Memory B cell (primary cell): Measurements from ENCODE around the gene KIF26B.

Source experiments
- ATAC-seq: fragments of 150-1000 bp; cut with Tn5 transposase; 2 replicates; pipeline ENCODE4 v1.10.0; 2021; ENCODE audit warnings: low read depth, mild to moderate bottlenecking, moderate library complexity
- DNase-seq, 2 donors: peaks; one replicate each; pipeline ENCODE4 v3.0.0; 2022; ENCODE audit warnings: low spot score in 2 of 2
- H3K27ac Mint-ChIP-seq: one replicate; pipeline ENCODE4 v1.8.0; 2022; ENCODE audit warnings: mild to moderate bottlenecking, moderate library complexity, mixed read lengths
- H3K27me3 Mint-ChIP-seq: one replicate; pipeline ENCODE4 v1.8.0; 2022; ENCODE audit warnings: mixed read lengths
- H3K36me3 Mint-ChIP-seq: one replicate; pipeline ENCODE4 v1.8.0; 2022; ENCODE audit warnings: mild to moderate bottlenecking, mixed read lengths
- H3K4me1 Mint-ChIP-seq: one replicate; pipeline ENCODE4 v1.8.0; 2022; ENCODE audit warnings: mixed read lengths
- H3K4me3 Mint-ChIP-seq: one replicate; pipeline ENCODE4 v1.8.0; 2022; ENCODE audit warnings: mild to moderate bottlenecking, moderate library complexity, mixed read lengths
- H3K9me3 Mint-ChIP-seq: one replicate; pipeline ENCODE4 v1.8.0; 2022; ENCODE audit warnings: mixed read lengths

The KIF26B gene

DNA sequence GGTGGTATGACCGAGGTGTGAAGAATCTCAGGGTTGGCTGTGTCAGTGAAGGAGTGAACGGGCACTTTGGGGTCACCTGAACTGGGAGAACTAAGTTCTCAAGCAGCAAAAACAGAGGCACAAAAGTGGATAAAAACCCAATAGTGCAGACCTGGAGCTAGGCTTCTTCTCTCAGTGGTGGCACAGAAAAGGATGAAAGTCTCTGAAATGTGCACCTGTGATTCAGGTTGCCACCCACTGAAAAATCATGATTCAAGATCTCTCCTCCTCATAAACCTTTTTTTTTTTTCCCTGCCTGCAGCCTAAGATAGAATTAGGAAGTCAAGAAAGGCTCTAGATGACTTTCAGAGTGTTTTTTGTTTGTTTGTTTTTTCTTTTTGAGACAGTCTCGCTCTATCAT, 304.8 kb downstream of the KIF26B start:
- no peak overlapping the region for H3K27ac Mint-ChIP-seq
- H3K4me3 Mint-ChIP-seq: no peak overlapping the region
- no peaks in the 10 kb centered on the region for H3K9me3 Mint-ChIP-seq
- ATAC-seq: no peak
- H3K4me1 Mint-ChIP-seq: no peaks in the 10 kb centered on the region
- no peak for DNase-seq
- no peaks in the 10 kb centered on the region for H3K36me3 Mint-ChIP-seq
- H3K27me3 Mint-ChIP-seq: peaks cover 2% of the 10 kb centered on the region

GRCh38 chr1:245461681-245462080, 306.9 kb downstream of the KIF26B start:
- no peak overlapping the region for H3K27ac Mint-ChIP-seq
- no peaks in the 10 kb centered on the region for H3K4me1 Mint-ChIP-seq
- ATAC-seq (no peak), DNase-seq (no peak)
- H3K4me3 Mint-ChIP-seq: no peak overlapping the region
- no peaks in the 10 kb centered on the region for H3K36me3 Mint-ChIP-seq
- H3K9me3 Mint-ChIP-seq: no peaks in the 10 kb centered on the region
- H3K27me3 Mint-ChIP-seq: peaks cover 2% of the 10 kb centered on the region

GRCh38 chr1:245462161-245462560, 307.4 kb downstream of the KIF26B start:
- Mint-ChIP-seq H3K9me3 (no peaks in the 10 kb centered on the region), H3K27me3 (peaks cover 2% of the 10 kb centered on the region)

DNA sequence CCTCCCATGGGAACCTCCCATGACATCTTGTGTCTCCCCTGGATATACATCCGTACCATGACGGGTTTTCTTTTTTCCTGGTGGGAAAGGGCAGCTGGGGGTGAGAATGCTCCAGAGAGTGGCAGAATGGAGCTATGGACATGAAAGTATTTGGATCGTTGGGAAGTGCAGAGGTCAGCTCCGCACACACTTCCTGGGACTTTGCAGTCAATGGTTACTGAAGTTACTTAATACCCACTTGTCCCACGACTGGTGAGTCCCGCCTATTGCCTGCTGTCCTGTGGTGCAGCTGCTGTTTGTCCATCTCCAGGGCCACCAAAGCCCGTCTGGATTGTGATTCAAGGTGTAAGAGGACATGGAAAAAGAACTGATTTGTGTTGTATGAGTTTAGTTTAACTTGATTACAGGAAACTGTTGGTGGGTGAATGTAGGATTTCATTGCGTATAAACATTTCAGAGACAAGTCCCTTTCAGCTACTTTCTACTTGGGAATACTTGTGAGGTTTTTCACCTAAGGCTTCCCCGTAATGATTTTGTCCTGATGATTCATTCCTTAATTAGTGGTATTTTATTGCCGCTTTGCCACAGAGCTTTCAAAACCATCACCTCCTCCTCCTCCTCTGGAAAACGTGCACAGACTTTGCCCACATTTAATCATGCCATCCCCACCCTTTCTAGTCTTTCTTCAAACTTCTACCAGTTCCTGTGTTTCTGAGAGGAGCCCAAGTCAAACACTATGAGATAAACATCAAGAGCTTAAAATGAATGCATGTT, 308.8 kb downstream of the KIF26B start:
- Mint-ChIP-seq H3K9me3 (no peaks in the 10 kb centered on the region), H3K27ac (no peak overlapping the region), H3K27me3 (peaks cover 2% of the 10 kb centered on the region), H3K4me1 (no peaks in the 10 kb centered on the region), H3K36me3 (no peaks in the 10 kb centered on the region), H3K4me3 (no peak overlapping the region)
- ATAC-seq (no peak), DNase-seq (no peak)

More at GRCh38 chr1:245462161-245462560, 307.4 kb downstream of the KIF26B start:
- no peak overlapping the region for H3K4me3 Mint-ChIP-seq
- DNase-seq (no peak), ATAC-seq (no peak)
- H3K4me1 Mint-ChIP-seq: no peaks in the 10 kb centered on the region
- H3K36me3 Mint-ChIP-seq: no peaks in the 10 kb centered on the region
- no peak overlapping the region for H3K27ac Mint-ChIP-seq

DNA sequence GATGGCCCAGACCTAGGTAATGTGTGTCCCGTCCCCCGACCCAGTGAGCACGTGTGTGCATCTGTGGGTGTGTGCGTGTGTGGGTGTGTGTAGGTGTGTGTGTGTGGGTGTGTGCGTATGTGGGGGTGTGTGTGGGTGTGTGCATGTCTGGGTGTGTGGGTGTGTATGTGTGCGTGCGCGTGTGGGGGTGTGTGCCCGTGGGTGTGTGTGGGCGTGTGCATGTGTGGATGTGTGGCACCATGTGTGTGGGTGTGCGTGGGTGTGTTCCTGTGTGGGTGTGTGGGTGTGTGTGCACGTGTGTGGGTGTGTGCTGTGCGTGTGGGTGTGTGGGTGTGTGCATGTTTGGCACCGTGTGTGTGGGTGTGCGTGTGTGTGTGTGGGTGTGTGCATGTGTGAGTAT, 309.5 kb downstream of the KIF26B start:
- Mint-ChIP-seq H3K9me3 (no peaks in the 10 kb centered on the region), H3K4me3 (no peak overlapping the region), H3K27ac (no peak overlapping the region), H3K27me3 (peaks cover 2% of the 10 kb centered on the region), H3K4me1 (no peaks in the 10 kb centered on the region), H3K36me3 (no peaks in the 10 kb centered on the region)
- DNase-seq (no peak), ATAC-seq (no peak)

- no peak for DNase-seq
- Mint-ChIP-seq H3K36me3 (no peaks in the 10 kb centered on the region), H3K27ac (no peak overlapping the region), H3K4me3 (no peak overlapping the region), H3K4me1 (no peaks in the 10 kb centered on the region), H3K9me3 (no peaks in the 10 kb centered on the region), H3K27me3 (peaks cover 5% of the 10 kb centered on the region)
- no peak for ATAC-seq
Observed at GRCh38 chr1:245465666-245466065, 310.9 kb downstream of the KIF26B start.

- no peaks in the 10 kb centered on the region for H3K4me1 Mint-ChIP-seq
- H3K9me3 Mint-ChIP-seq: no peaks in the 10 kb centered on the region
- ATAC-seq (no peak), DNase-seq (no peak)
- no peak overlapping the region for H3K4me3 Mint-ChIP-seq
- H3K27me3 Mint-ChIP-seq: peaks cover 5% of the 10 kb centered on the region
- no peak overlapping the region for H3K27ac Mint-ChIP-seq
- H3K36me3 Mint-ChIP-seq: no peaks in the 10 kb centered on the region
Observed at GRCh38 chr1:245466261-245466660, 311.5 kb downstream of the KIF26B start.

GRCh38 chr1:245467804-245468203, 313.0 kb downstream of the KIF26B start:
- ATAC-seq (no peak), DNase-seq (no peak)
- H3K4me3 Mint-ChIP-seq: no peak overlapping the region
- H3K4me1 Mint-ChIP-seq: no peaks in the 10 kb centered on the region
- H3K36me3 Mint-ChIP-seq: no peaks in the 10 kb centered on the region
- no peak overlapping the region for H3K27ac Mint-ChIP-seq
- H3K9me3 Mint-ChIP-seq: no peaks in the 10 kb centered on the region
- H3K27me3 Mint-ChIP-seq: peaks cover 5% of the 10 kb centered on the region

DNA sequence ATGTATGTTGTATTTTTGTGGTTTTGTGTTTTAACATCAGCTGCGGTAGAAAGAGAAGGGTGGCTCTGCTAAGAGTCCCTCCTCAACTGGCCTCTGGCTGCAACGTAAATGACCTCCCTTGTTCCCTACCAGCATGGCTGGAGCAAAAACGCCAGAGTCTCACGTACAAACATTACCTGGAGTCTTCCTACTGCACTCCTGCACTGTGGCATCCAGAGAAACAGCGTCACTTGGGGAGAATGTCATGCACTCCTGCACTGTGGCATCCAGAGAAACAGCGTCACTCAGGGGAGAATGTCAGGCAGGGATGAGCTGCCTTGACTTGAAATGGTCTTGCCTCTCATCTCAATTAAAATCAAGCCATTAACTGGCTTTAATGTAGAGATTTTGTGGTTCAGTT, 314.2 kb downstream of the KIF26B start:
- DNase-seq (no peak), ATAC-seq (no peak)
- H3K27me3 Mint-ChIP-seq: peaks cover 5% of the 10 kb centered on the region
- H3K4me3 Mint-ChIP-seq: no peak overlapping the region
- no peaks in the 10 kb centered on the region for H3K36me3 Mint-ChIP-seq
- H3K4me1 Mint-ChIP-seq: no peaks in the 10 kb centered on the region
- H3K27ac Mint-ChIP-seq: no peak overlapping the region
- H3K9me3 Mint-ChIP-seq: no peaks in the 10 kb centered on the region

GRCh38 chr1:245469734-245470133, 314.9 kb downstream of the KIF26B start:
- H3K27ac Mint-ChIP-seq: no peak overlapping the region
- peaks cover 7% of the 10 kb centered on the region for H3K27me3 Mint-ChIP-seq
- no peaks in the 10 kb centered on the region for H3K4me1 Mint-ChIP-seq
- peaks cover 1% of the 10 kb centered on the region for H3K9me3 Mint-ChIP-seq
- DNase-seq (no peak), ATAC-seq (no peak)
- H3K4me3 Mint-ChIP-seq: no peak overlapping the region
- H3K36me3 Mint-ChIP-seq: no peaks in the 10 kb centered on the region

GRCh38 chr1:245475126-245475525, 320.3 kb downstream of the KIF26B start:
- H3K4me1 Mint-ChIP-seq: no peaks in the 10 kb centered on the region
- H3K9me3 Mint-ChIP-seq: peaks cover 1% of the 10 kb centered on the region
- ATAC-seq (no peak), DNase-seq (no peak)
- no peaks in the 10 kb centered on the region for H3K36me3 Mint-ChIP-seq
- H3K4me3 Mint-ChIP-seq: no peak overlapping the region
- H3K27me3 Mint-ChIP-seq: peaks cover 6% of the 10 kb centered on the region
- H3K27ac Mint-ChIP-seq: no peak overlapping the region

- no peak for DNase-seq
- H3K9me3 Mint-ChIP-seq: peaks cover 1% of the 10 kb centered on the region
- no peak for ATAC-seq
- H3K36me3 Mint-ChIP-seq: no peaks in the 10 kb centered on the region
- H3K27ac Mint-ChIP-seq: no peak overlapping the region
- no peak overlapping the region for H3K4me3 Mint-ChIP-seq
- no peaks in the 10 kb centered on the region for H3K4me1 Mint-ChIP-seq
- peaks cover 5% of the 10 kb centered on the region for H3K27me3 Mint-ChIP-seq
Observed at GRCh38 chr1:245475961-245476516, 321.3 kb downstream of the KIF26B start.

GRCh38 chr1:245477941-245478340, 323.2 kb downstream of the KIF26B start:
- Mint-ChIP-seq H3K27me3 (peaks cover 5% of the 10 kb centered on the region), H3K9me3 (peaks cover 1% of the 10 kb centered on the region)

DNA sequence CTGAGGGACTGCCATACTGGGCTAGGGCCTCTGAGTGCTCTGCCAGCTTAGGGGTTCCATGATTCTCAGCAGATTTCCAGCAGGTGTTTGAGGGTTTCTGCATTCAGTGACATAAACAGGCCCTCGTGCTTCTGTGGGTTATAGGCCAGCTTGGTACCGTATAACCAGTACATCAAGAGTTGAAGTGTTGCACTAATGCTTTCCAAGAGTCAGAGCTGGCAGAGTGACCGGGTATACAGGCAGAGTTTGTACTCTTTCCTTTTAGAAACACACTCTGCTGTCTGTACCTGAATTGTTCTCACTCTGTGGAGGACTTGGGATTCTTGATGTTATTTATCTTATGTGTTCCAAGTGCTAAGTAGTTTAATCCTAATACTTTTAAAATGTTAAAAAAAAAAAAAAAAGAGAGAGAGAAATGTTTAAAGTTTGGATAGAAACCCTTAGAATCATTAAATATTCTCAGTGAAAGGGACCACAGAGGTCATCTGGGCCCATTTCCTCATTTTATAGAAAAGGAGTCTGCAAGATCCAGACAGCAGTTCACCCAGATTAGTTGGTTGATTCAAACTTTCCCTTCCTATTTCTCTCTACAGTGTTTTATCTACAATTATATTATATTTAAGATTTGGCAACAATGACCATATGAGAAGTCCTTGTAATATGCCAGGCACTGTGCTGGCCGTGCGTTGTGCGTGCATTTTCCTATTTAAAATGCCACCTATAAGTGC, 325.8 kb downstream of the KIF26B start:
- Mint-ChIP-seq H3K4me3 (no peak overlapping the region), H3K27ac (no peak overlapping the region), H3K4me1 (no peaks in the 10 kb centered on the region), H3K27me3 (peaks cover 3% of the 10 kb centered on the region), H3K36me3 (no peaks in the 10 kb centered on the region), H3K9me3 (no peaks in the 10 kb centered on the region)
- ATAC-seq (no peak), DNase-seq (no peak)

More at GRCh38 chr1:245477941-245478340, 323.2 kb downstream of the KIF26B start:
- H3K4me3 Mint-ChIP-seq: no peak overlapping the region
- ATAC-seq (no peak), DNase-seq (no peak)
- no peaks in the 10 kb centered on the region for H3K4me1 Mint-ChIP-seq
- H3K27ac Mint-ChIP-seq: no peak overlapping the region
- H3K36me3 Mint-ChIP-seq: no peaks in the 10 kb centered on the region
